Gastrocnemius medialis (tissue), 4 donors: Measurements from ENCODE around the gene SLC25A11. TPM values are rescaled to one million over a fixed set of nuclear protein-coding genes. Genes with fewer than 3 reads are reported as not detected.
A peak's percentile ranks its signal among the peaks of the same experiment; 100 is the strongest.

Experiments
- ATAC-seq, 2 donors: fragments of 150-250 bp; one replicate each; pipeline ENCODE4 v1.9.1; 2016
- DNase-seq, 2 donors: peaks; one replicate each; pipeline ENCODE4 v3.0.0-alpha.2; 2019
- H3K27ac ChIP-seq, 4 donors: fragments of 200-600 bp; sonication (generic); 1 replicate in 1 of 4; 2 replicates in 3 of 4; pipeline ENCODE4 v1.5.1; 2016 to 2018; ENCODE audit warnings: mild to moderate bottlenecking in 2 of 4, moderate library complexity in 1 of 4
- H3K27me3 ChIP-seq, 3 donors: fragments of 200-600 bp; sonication (generic) in 2 of 3; 1 replicate in 1 of 3; 2 replicates in 2 of 3; pipeline versions ENCODE4 v1.5.1 to v1.6.0; 2016 to 2019; ENCODE audit warnings: mild to moderate bottlenecking in 1 of 3, moderate library complexity in 1 of 3
- H3K36me3 ChIP-seq, 2 donors: fragments of 200-600 bp; sonication (generic) in 1 of 2; one replicate each; pipeline ENCODE4 v1.5.1; 2017 to 2018
- H3K4me1 ChIP-seq, 2 donors: fragments of 200-600 bp; sonication (generic) in 1 of 2; one replicate each; pipeline ENCODE4 v1.5.1; 2016 to 2017; ENCODE audit warnings: mild to moderate bottlenecking in 2 of 2
- H3K4me3 ChIP-seq, 4 donors: fragments of 200-600 bp; sonication (generic) in 3 of 4; 1 replicate in 1 of 4; 2 replicates in 3 of 4; pipeline ENCODE4 v1.5.1; 2016 to 2019; ENCODE audit warnings: mild to moderate bottlenecking in 2 of 4
- H3K9me3 ChIP-seq, 3 donors: fragments of 200-600 bp; sonication (generic) in 2 of 3; 1 replicate in 1 of 3; 2 replicates in 2 of 3; pipeline ENCODE4 v1.5.1; 2016 to 2019
- CTCF ChIP-seq, 5 experiments: fragments of 450-650 bp in 3 of 5; fragments of 200-600 bp in 2 of 5; sonication (generic) in 2 of 5; IDR thresholded peaks in 4 of 5; conservative IDR thresholded peaks in 1 of 5; 1 replicate in 4 of 5; 2 replicates in 1 of 5; pipeline ENCODE4 v1.5.1; 2016 to 2019; ENCODE audit warnings: antibody characterized with exemption in 5 of 5, mild to moderate bottlenecking in 3 of 5, moderate library complexity in 3 of 5
- POLR2A ChIP-seq, 2 donors: fragments of 450-650 bp; IDR thresholded peaks; one replicate each; pipeline ENCODE4 v1.6.1; 2017; ENCODE audit warnings: antibody characterized with exemption in 2 of 2, mild to moderate bottlenecking in 2 of 2, moderate library complexity in 2 of 2
- in situ Hi-C, 4 donors: fragments of 200-750 bp; cut with MboI; loops; one replicate each; pipeline versions ENCODE4 v1.15.0 to v1.8.0; 2017; ENCODE audit warnings: low sequenced_read_pairs in 4 of 4
- intact Hi-C: fragments of 100-400 bp; cut with DNase I; formaldehyde crosslinking; loops from one replicate; pipeline ENCODE4 v1.15.1; 2023; ENCODE audit warnings: low total_unique reads
- total RNA-seq, 4 donors: library from RNA; depleted of rRNA; stranded (reverse); fragments of >200 nt; gene quantifications; one replicate each; pipeline versions ENCODE4 v1.1.0 to v1.2.3, GENCODE V29; 2016

SLC25A11 gene
- total RNA-seq, 4 donors from 2014 or later, result 52.6 to 106 (median 81.7) TPM

- DNase-seq, result no peak
- in situ Hi-C loops (loop anchor here (5.0 to 10.0 kb wide), 3 partner anchors 72 to 78 kb away; no protein-coding TSS in a partner anchor), intact Hi-C loops (loop anchor here (2.0 kb wide), 1 partner anchor 46 kb away; the partner anchor contains the start of genes RNF167 and SLC25A11)
- TF ChIP-seq CTCF (IDR thresholded peaks at IDR 0.05 in 4 of 5, conservative IDR thresholded peaks at IDR 0.05 in 1 of 5) (no peak), POLR2A (IDR thresholded peaks at IDR 0.05) (no peak)
- peaks cover 0 to 30% of the 10 kb centered on the region in 2 donors for H3K36me3 ChIP-seq
- no peaks in the 10 kb centered on the region for H3K9me3 ChIP-seq
- peaks cover 17 to 20% of the 10 kb centered on the region in 2 donors for H3K4me1 ChIP-seq
- peak in 1 of 2 donors; percentile 4 for ATAC-seq
- no peaks in the 10 kb centered on the region for H3K27me3 ChIP-seq
- H3K4me3 ChIP-seq, result peak overlapping the region; percentile 76 to 100 (median 94)
- H3K27ac ChIP-seq, result peak overlapping the region; percentile 88 to 98 (median 96)
Observed at GRCh38 chr17:4986403-4986802, 46.6 kb upstream of the SLC25A11 start.

GRCh38 chr17:4982305-4982704, 42.5 kb upstream of the SLC25A11 start:
- intact Hi-C loops, result no loop called here
- peaks cover 13 to 14% of the 10 kb centered on the region in 2 donors for H3K4me1 ChIP-seq

GRCh38 chr17:4980644-4981216, 40.9 kb upstream of the SLC25A11 start:
- in situ Hi-C loops (loop anchor here (5.0 to 10.0 kb wide), 4 partner anchors 43 to 84 kb away; no protein-coding TSS in a partner anchor), intact Hi-C loops (loop anchor here (1.0 kb wide), 1 partner anchor 82 kb away; no protein-coding TSS in a partner anchor)
- peaks cover 0 to 82% of the 10 kb centered on the region in 2 donors for H3K36me3 ChIP-seq

More at GRCh38 chr17:4982305-4982704, 42.5 kb upstream of the SLC25A11 start:
- peaks cover 0 to 68% of the 10 kb centered on the region in 2 donors for H3K36me3 ChIP-seq
- H3K27ac ChIP-seq, result no peak overlapping the region
- TF ChIP-seq POLR2A (IDR thresholded peaks at IDR 0.05) (no peak), CTCF (IDR thresholded peaks at IDR 0.05 in 4 of 5, conservative IDR thresholded peaks at IDR 0.05 in 1 of 5) (no peak)
- H3K27me3 ChIP-seq, result no peaks in the 10 kb centered on the region
- in situ Hi-C loops, result loop anchor here (5.0 to 10.0 kb wide), 4 partner anchors 45 to 82 kb away; no protein-coding TSS in a partner anchor
- no peak overlapping the region for H3K4me3 ChIP-seq
- ATAC-seq, result no peak
- no peak for DNase-seq
- H3K9me3 ChIP-seq, result no peaks in the 10 kb centered on the region

GRCh38 chr17:4978726-4979125, 38.9 kb upstream of the SLC25A11 start:
- Histone ChIP-seq H3K27me3 (no peaks in the 10 kb centered on the region), H3K27ac (no peak overlapping the region), H3K4me3 (no peak overlapping the region), H3K36me3 (peaks cover 0 to 69% of the 10 kb centered on the region in 2 donors), H3K9me3 (no peaks in the 10 kb centered on the region), H3K4me1 (peaks cover 15 to 20% of the 10 kb centered on the region in 2 donors)
- in situ Hi-C loops, result no loop called here
- intact Hi-C loops, result no loop called here
- no peak for TF ChIP-seq POLR2A (IDR thresholded peaks at IDR 0.05)
- no peak for TF ChIP-seq CTCF (IDR thresholded peaks at IDR 0.05 in 4 of 5, conservative IDR thresholded peaks at IDR 0.05 in 1 of 5)
- ATAC-seq (no peak), DNase-seq (no peak)

More at GRCh38 chr17:4980644-4981216, 40.9 kb upstream of the SLC25A11 start:
- Histone ChIP-seq H3K27ac (peak overlapping the region in 1 of 4 donors; percentile 43), H3K9me3 (no peaks in the 10 kb centered on the region), H3K4me3 (no peak overlapping the region), H3K4me1 (peaks cover 5% of the 10 kb centered on the region in 2 donors), H3K27me3 (no peaks in the 10 kb centered on the region)
- ATAC-seq, result peak; percentile 65 to 67
- DNase-seq, result no peak
- peak; percentile 75 to 88 (median 85) for TF ChIP-seq CTCF (IDR thresholded peaks at IDR 0.05 in 4 of 5, conservative IDR thresholded peaks at IDR 0.05 in 1 of 5)
- TF ChIP-seq POLR2A (IDR thresholded peaks at IDR 0.05), result no peak
